ENCODE measurements around the gene RHOT2.

DNA sequence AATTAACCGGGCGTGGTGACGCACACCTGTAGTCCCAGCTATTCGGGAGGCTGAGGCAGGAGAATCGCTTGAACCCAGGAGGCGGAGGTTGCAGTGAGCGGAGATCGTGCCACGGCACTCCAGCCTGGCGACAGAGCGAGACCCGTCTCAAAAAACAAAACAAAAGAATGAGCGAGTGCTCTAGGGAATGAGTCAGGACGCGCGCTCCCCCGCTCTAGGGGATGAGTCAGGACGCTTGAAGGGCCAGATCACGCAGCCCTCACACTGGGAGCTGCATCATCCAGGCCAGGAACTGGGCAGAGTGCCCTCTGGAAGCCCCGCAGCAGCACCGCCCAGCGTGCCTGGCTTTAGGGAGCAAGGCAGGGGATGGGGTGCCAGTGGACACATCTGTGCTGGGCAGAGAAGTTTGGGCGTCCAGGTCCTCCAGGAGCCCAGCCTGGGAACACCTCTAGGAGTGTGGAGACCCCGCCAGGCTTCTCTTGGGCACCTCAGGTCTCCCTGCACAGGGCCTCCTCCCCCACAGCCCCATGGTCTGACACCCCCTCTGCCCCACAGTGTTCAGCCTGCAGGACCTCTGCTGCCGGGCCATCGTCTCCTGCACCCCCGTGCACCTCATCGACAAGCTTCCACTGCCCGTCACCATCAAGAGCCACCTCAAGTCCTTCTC lies 41.0 kb upstream of the RHOT2 start:
- no peak for TF ChIP-seq POLR2A (IDR thresholded peaks at IDR 0.05; ENCODE audit: control extremely low read depth in 1 of 2, low read depth in 2 of 2, low read length in 2 of 2)
- TF ChIP-seq, protein P1, sequence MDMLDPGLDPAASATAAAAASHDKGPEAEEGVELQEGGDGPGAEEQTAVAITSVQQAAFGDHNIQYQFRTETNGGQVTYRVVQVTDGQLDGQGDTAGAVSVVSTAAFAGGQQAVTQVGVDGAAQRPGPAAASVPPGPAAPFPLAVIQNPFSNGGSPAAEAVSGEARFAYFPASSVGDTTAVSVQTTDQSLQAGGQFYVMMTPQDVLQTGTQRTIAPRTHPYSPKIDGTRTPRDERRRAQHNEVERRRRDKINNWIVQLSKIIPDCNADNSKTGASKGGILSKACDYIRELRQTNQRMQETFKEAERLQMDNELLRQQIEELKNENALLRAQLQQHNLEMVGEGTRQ (IDR thresholded peaks at IDR 0.05; ENCODE audit: low read length): no peak
- TF ChIP-seq, protein P2, sequence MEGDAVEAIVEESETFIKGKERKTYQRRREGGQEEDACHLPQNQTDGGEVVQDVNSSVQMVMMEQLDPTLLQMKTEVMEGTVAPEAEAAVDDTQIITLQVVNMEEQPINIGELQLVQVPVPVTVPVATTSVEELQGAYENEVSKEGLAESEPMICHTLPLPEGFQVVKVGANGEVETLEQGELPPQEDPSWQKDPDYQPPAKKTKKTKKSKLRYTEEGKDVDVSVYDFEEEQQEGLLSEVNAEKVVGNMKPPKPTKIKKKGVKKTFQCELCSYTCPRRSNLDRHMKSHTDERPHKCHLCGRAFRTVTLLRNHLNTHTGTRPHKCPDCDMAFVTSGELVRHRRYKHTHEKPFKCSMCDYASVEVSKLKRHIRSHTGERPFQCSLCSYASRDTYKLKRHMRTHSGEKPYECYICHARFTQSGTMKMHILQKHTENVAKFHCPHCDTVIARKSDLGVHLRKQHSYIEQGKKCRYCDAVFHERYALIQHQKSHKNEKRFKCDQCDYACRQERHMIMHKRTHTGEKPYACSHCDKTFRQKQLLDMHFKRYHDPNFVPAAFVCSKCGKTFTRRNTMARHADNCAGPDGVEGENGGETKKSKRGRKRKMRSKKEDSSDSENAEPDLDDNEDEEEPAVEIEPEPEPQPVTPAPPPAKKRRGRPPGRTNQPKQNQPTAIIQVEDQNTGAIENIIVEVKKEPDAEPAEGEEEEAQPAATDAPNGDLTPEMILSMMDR (IDR thresholded peaks at IDR 0.05; ENCODE audit: control extremely low read depth in 1 of 3, insufficient read depth in 1 of 3, low read depth in 1 of 3, low read length in 3 of 3): no peak
- no peak for TF ChIP-seq SUZ12 (IDR thresholded peaks at IDR 0.05; ENCODE audit: low read length)
- TF ChIP-seq SIN3A (conservative IDR thresholded peaks at IDR 0.05 in 1 of 2, IDR thresholded peaks at IDR 0.05 in 1 of 2; ENCODE audit: low read depth in 1 of 2, low read length in 2 of 2): no peak
- no peak for TF ChIP-seq CHD1 (IDR thresholded peaks at IDR 0.05; ENCODE audit: low read depth, low read length)

All from H1 (cell line).